RKO (cell line): ENCODE data around the gene MIPOL1.
"Not testable (repeated sequence)": the region's sequence is repeated elsewhere in the genome, so short reads cannot be mapped to it uniquely, and the experiment has no call there.

Experiments
- DNase-seq: peaks from one replicate; pipeline ENCODE4 v3.0.0-alpha.2; 2016; ENCODE audit warnings: low spot score

The MIPOL1 gene

DNA sequence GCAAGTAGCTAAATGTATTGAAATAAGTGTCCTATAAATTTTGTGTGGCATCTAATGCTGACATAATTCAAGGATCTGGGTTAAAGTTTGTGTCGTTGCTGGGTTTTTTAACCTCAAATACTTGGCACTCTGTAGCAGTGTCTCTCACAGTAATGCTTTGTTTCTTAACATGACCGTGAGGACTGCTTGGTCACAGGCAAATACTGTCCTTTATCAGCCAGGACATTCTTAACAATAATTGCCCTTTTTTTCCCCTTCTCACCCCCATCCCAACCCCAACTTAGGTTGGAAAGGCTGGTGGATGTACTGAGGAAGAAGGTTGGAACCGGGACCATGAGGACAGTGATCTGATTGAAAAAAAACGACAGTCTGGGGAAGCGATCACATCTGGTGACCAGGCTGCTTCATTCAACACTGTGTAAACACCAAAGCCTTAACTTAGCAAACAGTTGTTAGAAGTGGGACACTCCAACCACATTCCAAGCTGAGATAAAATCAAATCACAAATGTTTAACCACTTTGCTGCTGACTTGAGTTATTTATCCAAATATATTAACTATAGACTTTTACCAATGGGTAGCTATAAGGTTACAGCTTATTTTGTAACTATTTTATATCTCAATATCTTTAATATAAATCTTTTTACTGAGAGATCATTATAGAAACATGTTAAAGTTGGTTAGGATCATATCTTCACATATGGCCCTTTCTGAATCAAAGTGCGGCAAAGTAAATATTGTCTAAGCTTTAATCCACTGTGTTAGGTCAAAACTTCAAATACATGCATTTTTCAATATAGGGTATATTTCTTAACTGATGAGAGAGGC, 349.1 kb downstream of the MIPOL1 start:
- DNase-seq, result no peak

- DNase-seq, result no peak
These were observed 352.8 kb downstream of the MIPOL1 start for GRCh38 chr14:37550511-37550910.

GRCh38 chr14:37551119-37551518, 353.4 kb downstream of the MIPOL1 start:
- DNase-seq, result no peak

DNA sequence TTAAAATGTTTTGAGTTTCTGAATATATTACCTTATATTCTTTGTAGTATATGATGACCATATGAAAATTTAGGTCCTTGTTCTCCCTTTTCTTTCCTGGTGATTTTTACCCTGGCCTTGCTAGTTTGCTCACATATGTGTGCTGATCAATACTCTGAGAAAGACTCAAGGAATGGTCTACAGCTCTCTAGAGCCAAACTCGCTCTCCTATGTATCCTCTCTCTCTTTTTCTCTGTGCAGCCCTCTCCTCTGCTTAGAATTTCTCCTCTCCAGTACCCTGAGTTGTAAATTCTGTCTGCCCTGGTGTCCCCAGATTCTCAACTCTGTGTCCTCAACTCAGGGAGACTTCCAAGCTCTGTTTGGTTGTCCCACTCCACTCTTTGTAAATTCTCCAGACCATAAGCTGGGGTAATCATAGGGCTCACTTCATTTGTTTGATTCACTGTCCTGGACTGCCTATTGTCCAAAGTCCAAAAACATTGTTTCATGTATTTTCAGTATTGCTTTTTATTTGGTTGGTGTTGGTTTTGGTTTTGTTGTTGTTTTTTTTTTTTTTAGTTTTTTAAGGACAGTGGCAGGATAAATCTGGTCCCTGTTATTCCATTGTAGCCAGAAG, 356.3 kb downstream of the MIPOL1 start:
- no peak for DNase-seq

DNA sequence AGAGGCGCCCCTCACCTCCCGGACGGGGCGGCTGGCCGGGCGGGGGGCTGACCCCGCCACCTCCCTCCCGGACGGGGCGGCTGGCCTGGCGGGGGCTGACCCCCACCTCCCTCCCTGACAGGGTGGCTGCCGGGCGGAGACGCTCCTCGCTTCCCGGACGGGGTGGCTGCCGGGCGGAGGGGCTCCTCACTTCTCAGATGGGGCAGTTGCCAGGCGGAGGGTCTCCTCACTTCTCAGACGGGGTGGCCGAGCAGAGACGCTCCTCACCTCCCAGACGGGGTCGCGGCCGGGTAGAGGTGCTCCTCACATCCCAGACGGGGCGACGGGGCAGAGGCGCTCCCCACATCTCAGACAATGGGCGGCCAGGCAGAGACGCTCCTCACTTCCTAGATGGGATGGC, 357.9 kb downstream of the MIPOL1 start:
- DNase-seq, result not testable (repeated sequence)

- no peak for DNase-seq
These were observed 361.0 kb downstream of the MIPOL1 start for GRCh38 chr14:37558740-37559139.

DNA sequence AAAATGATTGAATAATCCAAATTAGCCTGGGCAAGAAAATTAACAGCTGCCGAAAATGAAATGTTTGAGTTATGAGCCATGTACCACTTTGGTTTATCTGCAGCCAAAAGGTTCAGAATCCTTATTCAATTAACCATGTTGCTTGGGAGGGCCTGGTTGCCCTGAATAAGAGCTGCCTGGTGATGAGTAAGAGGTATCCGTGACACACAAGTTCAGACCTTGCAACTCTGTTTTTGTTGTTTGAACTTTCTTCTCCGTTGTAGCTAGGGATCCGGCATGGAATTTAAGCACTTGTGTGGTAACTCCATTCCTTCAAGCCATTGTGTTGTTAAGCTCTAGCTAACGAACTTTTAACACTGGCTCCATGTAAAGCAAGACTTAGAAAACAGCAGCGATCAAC, 361.6 kb downstream of the MIPOL1 start:
- DNase-seq, result no peak

DNA sequence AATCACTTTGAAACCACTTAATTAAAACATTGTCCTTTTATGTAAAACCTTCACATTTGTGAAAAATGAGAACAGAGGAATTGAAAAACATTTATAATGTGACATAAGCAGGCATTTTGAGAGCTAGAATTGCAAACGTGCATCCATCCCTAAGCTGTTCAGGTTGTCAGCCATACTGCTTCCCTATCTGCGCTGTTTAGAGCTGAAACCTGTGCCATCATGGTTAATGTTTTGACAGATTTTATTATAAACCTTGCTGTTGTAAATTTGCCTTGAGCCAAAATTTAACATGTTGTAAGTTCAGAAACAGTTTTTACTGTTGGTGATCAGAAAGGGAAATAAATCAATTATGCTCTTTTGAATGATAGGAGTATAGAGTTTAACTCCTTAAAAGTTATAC, 365.5 kb downstream of the MIPOL1 start:
- DNase-seq, result no peak

DNA sequence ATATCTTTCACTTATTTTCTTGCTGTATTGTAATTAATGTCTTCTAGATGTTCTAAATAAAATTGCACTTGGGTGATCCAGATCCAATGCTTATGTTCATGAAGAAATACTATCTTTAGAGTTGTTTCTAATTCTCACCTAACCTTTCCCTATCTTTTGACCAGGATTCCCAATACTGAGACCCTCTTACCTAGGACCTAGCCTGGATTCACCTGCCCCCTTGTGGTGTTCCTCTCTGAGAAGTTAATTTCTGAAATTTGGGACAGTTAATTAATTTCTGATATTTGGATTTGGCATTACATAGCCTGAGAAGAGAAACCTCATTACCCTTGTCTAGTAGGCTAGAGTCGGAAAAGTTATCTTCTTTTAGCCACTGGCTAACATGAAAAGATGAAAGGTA, 367.8 kb downstream of the MIPOL1 start:
- DNase-seq, result no peak

DNA sequence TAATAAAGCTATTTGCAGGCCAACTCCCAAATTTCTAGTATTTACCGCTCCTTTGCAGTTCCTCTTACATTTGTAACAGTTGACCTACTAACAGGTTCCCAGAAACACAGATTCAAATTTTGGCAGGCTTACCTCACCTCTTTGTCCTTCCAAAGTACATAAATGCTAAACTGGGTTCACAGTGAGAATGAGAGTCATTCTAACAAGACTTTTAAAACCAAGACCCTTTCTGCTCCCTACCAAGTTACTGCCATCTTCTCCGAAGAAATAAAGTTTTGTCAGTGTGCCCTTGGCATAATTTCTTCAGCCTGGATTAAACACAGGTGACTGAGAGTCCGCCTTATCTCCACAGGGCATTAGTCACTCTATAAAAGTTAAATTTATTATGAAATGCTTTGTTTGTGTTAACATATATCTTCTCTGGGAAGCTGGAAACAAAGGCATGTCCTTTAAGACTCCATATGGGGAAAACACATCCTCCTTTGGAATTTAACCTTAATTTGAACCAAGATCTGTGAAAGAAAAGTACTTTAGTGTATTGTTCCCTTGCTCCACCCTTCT, 369.2 kb downstream of the MIPOL1 start:
- no peak for DNase-seq

DNA sequence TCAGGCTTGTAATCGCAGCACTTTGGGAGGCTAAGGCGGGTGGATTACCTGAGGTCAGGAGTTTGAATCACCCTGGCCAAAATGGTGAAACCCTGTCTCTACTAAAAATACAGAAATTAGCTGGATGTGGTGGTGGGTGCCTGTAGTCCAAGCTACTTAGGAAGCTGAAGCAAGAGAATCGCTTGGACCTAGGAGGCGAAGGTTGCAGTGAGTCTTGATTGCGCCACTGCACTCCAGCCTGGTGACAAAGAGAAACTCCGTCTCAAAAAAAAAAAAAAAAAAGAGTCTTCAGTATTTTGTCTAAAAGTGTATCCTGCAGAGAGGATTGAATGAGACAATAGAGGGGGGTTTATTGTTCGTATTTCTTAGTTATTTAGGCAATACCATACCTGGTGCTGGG, 372.0 kb downstream of the MIPOL1 start:
- DNase-seq, result no peak

DNA sequence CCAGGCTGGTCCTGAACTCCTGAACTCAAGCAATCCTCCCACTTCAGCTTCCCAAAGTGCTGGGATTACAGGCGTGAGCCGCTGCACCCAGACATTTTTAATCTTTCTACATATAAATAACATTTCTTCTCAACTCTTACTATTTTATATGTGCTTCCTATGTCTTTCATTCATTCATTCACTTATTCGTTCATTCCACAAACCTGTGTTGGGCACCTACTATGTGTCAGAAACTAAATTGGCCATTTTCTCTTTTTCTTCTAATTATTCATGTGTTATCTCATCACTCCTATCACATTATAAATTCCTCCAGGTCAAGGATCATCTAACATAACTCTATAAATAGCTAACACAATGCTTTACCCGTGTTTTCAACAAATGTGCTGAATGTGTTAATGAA, 373.7 kb downstream of the MIPOL1 start:
- DNase-seq, result no peak

GRCh38 chr14:37573356-37573755, 375.6 kb downstream of the MIPOL1 start:
- no peak for DNase-seq

DNA sequence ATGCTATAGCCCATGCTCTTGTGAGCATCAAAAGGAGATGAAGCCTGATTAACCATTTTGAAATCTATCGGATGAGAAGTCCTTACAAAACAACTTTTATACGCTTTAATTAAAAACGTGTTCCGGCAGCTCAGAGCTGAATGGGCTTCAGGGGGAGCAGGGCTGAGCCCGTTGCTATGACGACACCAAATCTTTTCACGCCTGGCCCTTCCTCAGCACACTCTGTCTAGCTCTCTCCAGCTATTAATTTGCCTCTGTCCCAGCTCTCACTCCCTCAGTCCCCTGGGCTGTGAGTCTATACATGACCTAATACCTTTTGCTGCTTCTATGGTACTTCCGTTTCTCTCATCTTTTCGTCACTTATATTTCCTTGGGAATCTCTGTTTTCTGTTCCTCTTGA, 381.5 kb downstream of the MIPOL1 start:
- no peak for DNase-seq

- no peak for DNase-seq
These were observed 382.4 kb downstream of the MIPOL1 start for GRCh38 chr14:37580146-37580545.

DNA sequence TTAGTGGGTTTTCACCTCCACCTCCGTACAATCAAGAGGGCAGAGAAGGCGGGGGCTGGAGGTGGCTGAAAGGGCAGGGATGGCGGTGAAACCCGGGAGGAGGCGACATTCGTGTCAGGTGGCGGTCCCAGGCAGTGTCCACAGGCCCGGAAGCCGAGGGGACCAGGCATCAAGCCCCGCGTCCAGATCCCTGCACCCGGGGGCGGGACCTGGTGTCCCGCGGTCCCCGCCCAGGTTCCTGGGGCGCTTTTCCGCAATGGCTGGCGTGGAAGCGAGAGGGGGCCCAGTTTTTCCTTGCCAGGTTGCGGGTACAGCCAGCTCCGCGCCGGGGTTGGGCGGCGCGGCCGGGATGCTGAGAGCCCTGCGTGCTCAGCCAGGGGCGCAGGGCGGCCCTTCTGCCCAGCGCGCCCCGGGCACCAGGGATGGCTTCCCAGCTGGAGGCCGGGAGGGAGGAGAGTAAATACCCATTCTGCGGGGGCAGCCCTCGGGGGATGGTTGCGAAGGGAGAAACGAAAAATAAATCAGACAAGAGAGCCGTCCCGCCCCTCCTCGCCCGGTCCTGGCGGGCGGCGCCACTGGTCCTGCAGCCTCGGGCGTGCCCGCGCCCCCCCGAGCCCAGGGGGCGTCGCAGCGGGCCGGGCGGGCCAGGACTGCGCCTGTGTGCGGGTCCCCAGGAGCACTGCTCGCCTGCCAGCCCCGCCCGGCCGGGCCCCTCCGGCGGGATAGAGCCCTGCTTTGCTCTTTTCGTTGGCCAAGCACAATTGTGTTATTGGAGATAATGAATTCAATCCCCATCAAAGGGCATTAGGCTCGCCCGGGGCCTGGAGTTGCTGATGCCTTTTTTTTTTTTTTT, 385.8 kb downstream of the MIPOL1 start:
- DNase-seq, result peak; percentile 31

DNA sequence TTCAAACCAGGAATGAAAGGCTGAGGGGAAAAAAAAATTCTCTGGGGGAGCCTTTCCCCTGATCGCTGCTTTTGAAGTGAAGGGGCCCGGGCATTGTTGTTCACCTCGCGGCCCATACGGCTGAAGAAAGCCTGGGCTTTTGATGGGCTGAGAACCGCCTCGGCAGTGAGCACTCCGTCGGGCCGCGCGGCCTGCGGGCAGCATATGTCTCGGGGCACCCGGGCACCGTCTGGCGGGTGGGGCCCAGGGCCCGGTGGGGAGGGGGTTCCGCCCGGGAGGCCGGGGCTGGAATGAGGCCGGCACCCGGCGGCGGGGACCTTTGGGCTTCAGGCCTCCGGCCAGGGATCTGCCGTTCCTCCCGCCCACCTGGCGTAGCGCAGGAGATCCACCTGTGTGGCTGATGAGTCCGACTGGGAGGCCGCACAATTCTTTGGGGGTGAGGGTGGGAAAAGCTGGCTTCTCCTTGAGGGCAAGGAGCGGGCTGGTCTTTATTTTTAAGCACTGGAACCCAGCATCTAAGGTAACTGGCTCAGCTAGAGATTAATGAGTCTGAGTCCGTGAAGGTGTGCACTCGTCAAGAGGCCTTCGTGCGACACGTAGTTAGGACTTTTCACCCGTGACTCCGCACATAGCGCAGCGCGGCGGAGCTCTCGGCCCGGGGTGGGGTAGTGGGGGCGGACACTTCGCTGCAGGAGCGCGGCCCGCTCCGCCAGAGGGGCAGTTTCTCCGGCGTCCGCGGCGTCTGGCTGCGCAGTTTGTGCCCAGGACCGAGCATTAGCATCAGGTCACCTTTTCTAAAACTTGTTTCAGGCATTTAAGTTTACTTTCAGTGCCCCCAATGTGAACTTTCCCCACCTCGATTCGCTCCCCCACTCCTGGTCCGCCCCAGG, 386.7 kb downstream of the MIPOL1 start:
- no peak for DNase-seq

- DNase-seq, result no peak
These were observed 387.4 kb downstream of the MIPOL1 start for GRCh38 chr14:37585101-37585511.

DNA sequence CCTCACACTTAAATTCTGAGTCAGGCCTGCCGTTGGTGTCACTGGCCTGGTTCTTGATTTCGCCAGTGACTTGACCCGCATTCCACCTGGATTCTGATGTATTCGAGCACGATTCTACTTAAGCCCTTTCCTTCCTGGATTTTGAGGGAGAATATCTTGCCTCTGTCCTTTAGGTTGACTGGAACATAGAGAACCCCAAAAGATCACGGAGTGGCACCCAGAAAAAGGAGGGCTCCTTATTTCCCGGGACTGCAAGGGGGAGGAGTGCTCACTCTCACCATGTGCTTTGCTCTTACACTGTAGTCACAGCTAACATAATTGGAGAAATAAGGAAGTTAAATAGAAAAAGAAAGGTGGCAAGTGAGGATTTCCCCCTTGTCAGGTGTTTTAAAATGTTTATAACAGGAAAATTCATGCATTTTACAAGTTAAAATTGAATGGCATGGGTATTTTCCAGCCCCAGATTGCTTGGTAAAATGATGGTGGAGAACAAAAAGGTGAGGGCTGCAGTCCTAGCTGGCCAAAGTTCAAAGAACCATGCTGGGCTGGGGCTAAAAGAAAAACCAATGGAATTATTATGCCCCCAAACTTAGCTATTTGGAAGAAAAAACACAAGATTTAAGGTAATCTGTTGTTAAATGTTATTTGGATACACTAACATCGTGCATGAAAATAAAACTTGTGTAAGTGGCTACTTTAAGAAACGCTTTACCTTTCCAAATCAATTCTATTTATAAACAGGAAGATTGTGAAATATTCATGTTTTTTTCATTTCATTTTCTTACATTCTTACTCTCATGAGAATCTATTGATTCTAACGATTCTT, 388.4 kb downstream of the MIPOL1 start:
- DNase-seq, result no peak

DNA sequence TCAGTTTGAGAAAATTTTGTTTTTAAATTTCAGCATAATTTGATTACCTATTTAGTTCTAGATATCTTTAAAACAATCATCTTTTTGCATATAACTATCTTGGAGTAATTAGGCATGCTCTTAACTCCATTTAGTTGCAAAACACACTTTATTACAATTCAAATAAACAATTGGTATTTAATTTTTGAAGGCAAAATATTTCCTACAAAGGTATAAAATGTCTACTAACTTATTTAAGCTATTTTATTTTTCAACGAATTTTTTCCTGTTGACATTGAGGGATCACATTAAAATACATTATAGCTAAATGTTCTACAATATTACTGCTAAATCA, 389.0 kb downstream of the MIPOL1 start:
- no peak for DNase-seq
